Suprapubic skin (tissue), 4 donors: ENCODE data around the gene GSDME. TPM values are rescaled to one million over a fixed set of nuclear protein-coding genes. Genes with fewer than 3 reads are reported as not detected.

Experiments used
- DNase-seq, 2 donors: peaks; one replicate each; pipeline ENCODE4 v3.0.0-alpha.2; 2019; ENCODE audit warnings: low spot score in 2 of 2
- H3K27ac ChIP-seq: fragments of 200-600 bp; sonication (generic); one replicate; pipeline ENCODE4 v1.5.1; 2019
- H3K27me3 ChIP-seq: fragments of 200-600 bp; sonication (generic); one replicate; pipeline ENCODE4 v1.5.1; 2019
- H3K36me3 ChIP-seq: fragments of 200-600 bp; sonication (generic); one replicate; pipeline ENCODE4 v1.5.1; 2019
- H3K4me1 ChIP-seq: fragments of 200-600 bp; sonication (generic); one replicate; pipeline ENCODE4 v1.5.1; 2019
- H3K4me3 ChIP-seq: fragments of 200-600 bp; sonication (generic); one replicate; pipeline ENCODE4 v1.5.1; 2019; ENCODE audit warnings: mild to moderate bottlenecking
- H3K9me3 ChIP-seq: fragments of 200-600 bp; sonication (generic); one replicate; pipeline ENCODE4 v1.5.1; 2019
- EP300 ChIP-seq: sonication (generic); formaldehyde crosslinking; IDR thresholded peaks from one replicate; pipeline ENCODE4 v1.6.1; 2017; ENCODE audit warnings: antibody characterized with exemption
- POLR2A ChIP-seq, 2 donors: fragments of 450-650 bp; IDR thresholded peaks; one replicate each; pipeline ENCODE4 v1.6.1; 2017; ENCODE audit warnings: antibody characterized with exemption in 2 of 2, mild to moderate bottlenecking in 2 of 2, moderate library complexity in 2 of 2
- POLR2AphosphoS5 ChIP-seq, 3 donors: sonication (generic); formaldehyde crosslinking; IDR thresholded peaks; one replicate each; pipeline ENCODE4 v1.6.1; 2017; ENCODE audit warnings: antibody characterized with exemption in 3 of 3
- WGBS: methylation state at CpG from one replicate; pipeline ENCODE4 v1.1.5; 2018; 5-methylcytosine and 5-hydroxymethylcytosine counted together
- total RNA-seq, 4 donors: library from RNA; depleted of rRNA; stranded (reverse); fragments of >200 nt; gene quantifications; one replicate each; pipeline ENCODE4 v1.1.0, GENCODE V29; 2016
- TF ChIP-seq, protein P1 (sequence below), 2 donors: fragments of 200-600 bp in 1 of 2; fragments of 450-650 bp in 1 of 2; sonication (generic) in 1 of 2; IDR thresholded peaks; one replicate each; pipeline ENCODE4 v1.5.1; 2016 to 2019; ENCODE audit warnings: antibody characterized with exemption in 2 of 2, mild to moderate bottlenecking in 1 of 2, moderate library complexity in 1 of 2

Gene GSDME
- total RNA-seq, 4 donors from 2014 or later = 1.4 to 7.2 (median 2.5) TPM

DNA sequence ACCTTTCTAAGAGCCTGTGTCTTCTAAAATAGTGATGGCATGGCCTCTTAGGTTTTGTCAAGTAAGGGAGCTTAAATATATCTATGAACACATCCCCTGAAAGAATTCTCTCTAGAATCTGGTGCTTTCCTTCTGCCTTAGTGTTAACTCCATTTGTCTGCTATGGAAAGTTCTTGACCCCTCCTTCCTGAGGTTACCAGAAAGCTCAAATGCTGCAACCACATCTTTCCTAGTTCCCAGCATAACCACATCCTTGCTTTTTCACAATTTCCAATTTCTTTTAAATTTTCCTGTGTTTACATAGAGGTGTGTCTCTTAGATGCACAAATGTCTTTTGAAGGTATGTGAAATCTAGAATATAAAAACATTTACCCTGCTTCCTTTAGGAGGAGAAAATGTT, 16.4 kb upstream of the GSDME start:
- no peak for DNase-seq
- Histone ChIP-seq H3K9me3 (no peaks in the 10 kb centered on the region), H3K27ac (no peak overlapping the region), H3K4me1 (no peaks in the 10 kb centered on the region), H3K27me3 (no peaks in the 10 kb centered on the region), H3K36me3 (no peaks in the 10 kb centered on the region), H3K4me3 (no peak overlapping the region)
- TF ChIP-seq POLR2AphosphoS5 (IDR thresholded peaks at IDR 0.05) (no peak), POLR2A (IDR thresholded peaks at IDR 0.05) (no peak), EP300 (no peak)
- TF ChIP-seq, protein P1, sequence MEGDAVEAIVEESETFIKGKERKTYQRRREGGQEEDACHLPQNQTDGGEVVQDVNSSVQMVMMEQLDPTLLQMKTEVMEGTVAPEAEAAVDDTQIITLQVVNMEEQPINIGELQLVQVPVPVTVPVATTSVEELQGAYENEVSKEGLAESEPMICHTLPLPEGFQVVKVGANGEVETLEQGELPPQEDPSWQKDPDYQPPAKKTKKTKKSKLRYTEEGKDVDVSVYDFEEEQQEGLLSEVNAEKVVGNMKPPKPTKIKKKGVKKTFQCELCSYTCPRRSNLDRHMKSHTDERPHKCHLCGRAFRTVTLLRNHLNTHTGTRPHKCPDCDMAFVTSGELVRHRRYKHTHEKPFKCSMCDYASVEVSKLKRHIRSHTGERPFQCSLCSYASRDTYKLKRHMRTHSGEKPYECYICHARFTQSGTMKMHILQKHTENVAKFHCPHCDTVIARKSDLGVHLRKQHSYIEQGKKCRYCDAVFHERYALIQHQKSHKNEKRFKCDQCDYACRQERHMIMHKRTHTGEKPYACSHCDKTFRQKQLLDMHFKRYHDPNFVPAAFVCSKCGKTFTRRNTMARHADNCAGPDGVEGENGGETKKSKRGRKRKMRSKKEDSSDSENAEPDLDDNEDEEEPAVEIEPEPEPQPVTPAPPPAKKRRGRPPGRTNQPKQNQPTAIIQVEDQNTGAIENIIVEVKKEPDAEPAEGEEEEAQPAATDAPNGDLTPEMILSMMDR (IDR thresholded peaks at IDR 0.05) = no peak

DNA sequence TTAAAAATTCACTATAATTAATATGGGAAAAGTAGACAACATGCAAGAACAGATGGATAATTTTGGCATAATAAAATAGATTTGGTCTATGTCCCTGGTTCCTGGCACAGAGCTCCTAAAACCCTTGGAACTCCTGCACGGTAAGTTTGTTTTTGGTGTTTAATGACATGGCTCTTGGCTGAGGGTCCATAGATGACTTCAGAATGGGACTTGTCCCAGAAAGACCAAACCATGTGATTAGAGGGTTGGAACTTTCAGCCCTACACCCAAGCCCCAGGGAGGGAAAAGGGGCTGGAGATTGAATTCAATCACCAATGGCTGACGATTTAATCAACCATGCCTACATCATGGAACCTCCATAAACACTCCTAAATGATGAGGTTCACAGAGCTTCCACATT, 12.6 kb upstream of the GSDME start:
- Histone ChIP-seq H3K27ac (no peak overlapping the region), H3K4me3 (no peak overlapping the region), H3K9me3 (no peaks in the 10 kb centered on the region), H3K27me3 (no peaks in the 10 kb centered on the region), H3K36me3 (no peaks in the 10 kb centered on the region), H3K4me1 (no peaks in the 10 kb centered on the region)
- TF ChIP-seq POLR2A (IDR thresholded peaks at IDR 0.05) = no peak
- 38% methylated on average over 2 of the region's 2 CpGs for WGBS
- DNase-seq = no peak

DNA sequence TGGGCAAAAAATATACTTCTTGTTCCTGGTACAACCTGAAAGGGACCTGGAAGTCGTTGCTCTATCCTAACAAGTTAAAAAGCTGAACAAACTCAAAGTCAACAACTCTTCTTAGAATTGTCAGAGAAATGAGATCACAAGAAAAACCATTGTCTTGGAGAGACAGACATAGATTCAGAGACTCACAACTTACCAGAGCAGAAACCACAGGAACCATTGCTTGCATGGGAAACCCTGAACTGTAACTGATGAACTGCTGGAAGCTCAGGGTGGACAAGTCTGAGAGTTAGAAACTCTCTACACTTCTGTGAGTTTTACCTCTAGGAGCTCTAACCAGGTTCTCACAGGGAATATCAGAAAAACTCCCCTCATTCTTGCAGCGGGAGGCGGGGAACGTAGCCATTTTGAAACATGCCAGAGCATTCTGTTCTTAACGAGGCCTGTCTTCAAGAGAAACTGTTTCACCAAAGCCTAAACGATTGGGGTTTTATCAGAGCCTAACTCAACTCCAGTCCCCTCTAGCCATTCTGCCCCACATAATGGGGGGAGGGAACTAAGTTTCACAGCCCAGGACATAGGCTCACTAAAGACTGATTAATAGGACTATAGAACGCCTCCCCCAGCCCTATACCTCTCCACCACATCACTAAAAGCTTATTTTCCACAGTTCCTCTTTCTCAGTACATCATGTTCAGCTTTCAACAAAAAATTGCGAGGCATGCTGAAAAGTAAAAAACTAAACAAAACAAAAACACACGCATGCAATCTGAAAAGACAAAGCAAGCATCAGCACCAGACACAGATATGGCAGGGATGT, 12.0 kb upstream of the GSDME start:
- H3K27ac ChIP-seq = no peak overlapping the region
- H3K4me1 ChIP-seq = no peaks in the 10 kb centered on the region
- H3K27me3 ChIP-seq = no peaks in the 10 kb centered on the region
- TF ChIP-seq POLR2A (IDR thresholded peaks at IDR 0.05) = no peak
- no peak overlapping the region for H3K4me3 ChIP-seq
- no peaks in the 10 kb centered on the region for H3K9me3 ChIP-seq
- WGBS = 71% methylated on average over 9 of the region's 9 CpGs
- DNase-seq = no peak
- no peaks in the 10 kb centered on the region for H3K36me3 ChIP-seq

DNA sequence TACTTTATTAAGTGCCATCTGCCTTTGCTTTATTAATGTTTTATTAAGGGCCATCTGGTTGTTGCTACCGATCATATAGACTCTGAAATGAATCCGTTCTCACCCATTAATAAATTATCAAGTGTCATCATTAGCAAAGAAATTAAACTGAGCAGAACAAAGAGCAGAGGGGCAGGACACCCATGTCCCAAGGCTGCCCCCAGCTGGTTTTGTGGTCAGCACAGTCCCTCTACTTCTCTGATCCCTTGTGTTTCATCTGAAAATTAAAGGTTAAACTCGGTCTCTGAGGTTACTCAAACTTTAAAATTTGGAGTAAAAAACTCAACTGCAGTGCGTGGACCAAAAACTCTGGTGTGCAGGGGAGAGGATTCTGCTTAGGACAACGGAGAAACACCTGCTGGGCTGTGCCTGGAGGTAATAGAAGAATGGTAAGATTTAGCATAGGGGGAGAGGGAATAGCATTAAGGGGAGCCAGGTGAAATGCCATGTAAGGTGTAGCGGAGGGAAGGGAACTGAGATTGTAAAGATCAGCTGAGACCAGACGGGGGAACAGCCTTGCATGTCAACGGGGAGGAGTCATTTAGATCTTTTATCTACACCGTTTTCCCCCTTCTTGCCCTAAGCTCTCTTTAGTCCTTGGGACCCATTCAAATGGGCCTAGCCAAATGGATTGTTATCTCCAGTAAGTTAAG, 10.8 kb upstream of the GSDME start:
- no peaks in the 10 kb centered on the region for H3K36me3 ChIP-seq

DNA sequence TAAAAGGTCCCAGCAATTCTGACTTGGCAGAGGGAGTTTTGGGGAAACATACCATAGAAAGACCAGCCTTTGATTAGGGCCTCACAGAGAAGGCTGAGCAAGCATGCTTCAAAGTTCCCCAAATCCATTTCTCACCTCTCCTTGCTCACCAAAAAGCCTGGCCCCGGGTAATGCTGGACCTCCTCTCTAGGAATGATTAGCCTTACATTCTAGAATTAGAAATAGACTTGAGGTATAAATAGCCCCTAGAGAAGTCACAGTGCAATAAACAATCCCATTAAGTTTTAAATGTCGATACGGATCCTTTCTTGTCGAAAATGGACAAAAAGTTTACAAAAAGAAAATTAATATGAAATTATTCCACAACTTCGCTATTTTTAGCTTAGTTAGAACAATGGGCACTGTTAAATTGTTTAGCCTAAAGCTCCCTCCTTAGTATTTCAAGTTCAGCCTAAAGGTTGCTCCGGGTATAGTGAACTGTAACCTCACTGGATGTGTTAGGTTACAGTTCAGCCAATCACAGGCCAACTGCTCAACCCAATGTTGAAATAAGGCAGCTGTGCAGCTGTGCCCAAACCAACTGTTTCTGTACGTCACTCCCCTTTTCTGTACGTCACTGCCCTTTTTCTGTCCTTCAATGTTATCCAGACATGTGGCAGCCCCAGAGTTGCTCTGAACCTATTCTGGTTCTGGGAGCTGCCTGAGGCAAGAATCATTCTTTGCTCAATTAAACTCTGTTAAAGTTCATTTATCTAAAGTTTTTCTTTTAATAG, 7.9 kb upstream of the GSDME start:
- Histone ChIP-seq H3K27ac (no peak overlapping the region), H3K27me3 (no peaks in the 10 kb centered on the region), H3K36me3 (no peaks in the 10 kb centered on the region), H3K4me1 (no peaks in the 10 kb centered on the region), H3K9me3 (no peaks in the 10 kb centered on the region), H3K4me3 (no peak overlapping the region)
- 60% methylated on average over 8 of the region's 8 CpGs for WGBS
- no peak for TF ChIP-seq POLR2AphosphoS5 (IDR thresholded peaks at IDR 0.05)
- TF ChIP-seq POLR2A (IDR thresholded peaks at IDR 0.05) = no peak
- TF ChIP-seq EP300 = no peak
- TF ChIP-seq, protein P1 (IDR thresholded peaks at IDR 0.05) = no peak
- no peak for DNase-seq

More for the DNA sequence above, 10.8 kb upstream of the GSDME start:
- H3K4me1 ChIP-seq = no peaks in the 10 kb centered on the region
- H3K27me3 ChIP-seq = no peaks in the 10 kb centered on the region
- no peak overlapping the region for H3K4me3 ChIP-seq
- 68% methylated on average over 9 of the region's 9 CpGs for WGBS
- no peak for DNase-seq
- TF ChIP-seq POLR2AphosphoS5 (IDR thresholded peaks at IDR 0.05) (no peak), POLR2A (IDR thresholded peaks at IDR 0.05) (no peak), EP300 (no peak)
- TF ChIP-seq, protein P1 (IDR thresholded peaks at IDR 0.05) = no peak
- no peak overlapping the region for H3K27ac ChIP-seq
- no peaks in the 10 kb centered on the region for H3K9me3 ChIP-seq

DNA sequence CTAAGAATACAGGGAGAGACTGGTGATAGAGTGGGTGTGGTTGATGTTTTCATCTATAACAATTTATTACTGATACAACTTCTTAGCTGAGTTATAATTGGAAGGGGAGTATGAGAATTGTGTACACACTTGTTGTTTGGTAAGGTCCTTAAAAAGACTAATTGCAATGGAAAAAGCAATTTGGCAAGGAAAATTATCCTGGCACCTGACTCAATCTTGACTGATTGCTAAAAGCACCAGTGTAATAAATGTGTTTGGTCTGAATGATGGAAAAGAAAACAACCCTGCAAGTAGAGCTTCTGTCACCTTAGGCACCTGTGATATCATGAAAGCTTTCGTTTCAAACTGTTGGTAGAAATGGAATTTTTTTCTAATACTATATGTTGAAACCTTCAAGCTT, 6.7 kb upstream of the GSDME start:
- Histone ChIP-seq H3K27ac (no peak overlapping the region), H3K9me3 (no peaks in the 10 kb centered on the region), H3K4me3 (no peak overlapping the region), H3K4me1 (no peaks in the 10 kb centered on the region), H3K36me3 (no peaks in the 10 kb centered on the region), H3K27me3 (no peaks in the 10 kb centered on the region)
- no peak for DNase-seq
- WGBS = 44% methylated on average over 1 of the region's 1 CpG
- TF ChIP-seq EP300 (no peak), POLR2AphosphoS5 (IDR thresholded peaks at IDR 0.05) (no peak), POLR2A (IDR thresholded peaks at IDR 0.05) (no peak)
- TF ChIP-seq, protein P1 (IDR thresholded peaks at IDR 0.05) = no peak
